H1 (cell line): ENCODE measurements around the gene GDF9.
A peak's percentile ranks its signal among the peaks of the same experiment; 100 is the strongest.

ENCODE experiments used
- CTCF ChIP-seq, 3 experiments: IDR thresholded peaks; 1 replicate in 2 of 3; 2 replicates in 1 of 3; pipeline versions ENCODE4 v1.5.1 to v1.6.1; 2011; ENCODE audit warnings: low read length in 3 of 3, mild to moderate bottlenecking in 3 of 3, inconsistent platforms in 2 of 3, low read depth in 1 of 3, moderate library complexity in 1 of 3; ENCODE audit not compliant: insufficient read depth in 1 of 3; ENCODE audit errors: control extremely low read depth in 1 of 3
- GABPA ChIP-seq: IDR thresholded peaks from 2 replicates; pipeline ENCODE4 v1.6.1; 2011; ENCODE audit warnings: mild to moderate bottlenecking, low read length, moderate library complexity, borderline replicate concordance; ENCODE audit not compliant: insufficient read depth
- JUND ChIP-seq: IDR thresholded peaks from 2 replicates; pipeline ENCODE4 v1.6.1; 2011; ENCODE audit warnings: mild to moderate bottlenecking, improper control_type of control experiment, low read length
- NRF1 ChIP-seq: IDR thresholded peaks from 2 replicates; pipeline ENCODE4 v1.6.1; 2011; ENCODE audit warnings: mild to moderate bottlenecking, low read depth, low read length, improper control_type of control experiment
- POLR2A ChIP-seq, 2 experiments: IDR thresholded peaks; 1 replicate in 1 of 2; 2 replicates in 1 of 2; pipeline ENCODE4 v1.6.1; 2011; ENCODE audit warnings: low read depth in 2 of 2, low read length in 2 of 2, mild to moderate bottlenecking in 2 of 2; ENCODE audit errors: control extremely low read depth in 1 of 2
- RAD21 ChIP-seq, 2 experiments: IDR thresholded peaks in 1 of 2; conservative IDR thresholded peaks in 1 of 2; 2 replicates each; pipeline ENCODE4 v1.6.1; 2011; ENCODE audit warnings: low read depth in 2 of 2, low read length in 2 of 2, improper control_type of control experiment in 1 of 2, inconsistent platforms in 1 of 2, mild to moderate bottlenecking in 1 of 2, moderate library complexity in 1 of 2
- RBBP5 ChIP-seq: IDR thresholded peaks from 2 replicates; pipeline ENCODE4 v1.7.1; 2012; ENCODE audit warnings: low read depth, mild to moderate bottlenecking, inconsistent platforms, low read length, moderate library complexity, borderline replicate concordance
- SIN3A ChIP-seq, 2 experiments: IDR thresholded peaks in 1 of 2; conservative IDR thresholded peaks in 1 of 2; 2 replicates each; pipeline ENCODE4 v1.6.1; 2011 to 2012; ENCODE audit warnings: low read length in 2 of 2, improper control_type of control experiment in 1 of 2, low read depth in 1 of 2, mild to moderate bottlenecking in 1 of 2
- TBP ChIP-seq: IDR thresholded peaks from 2 replicates; pipeline ENCODE4 v1.6.1; 2011; ENCODE audit warnings: low read depth, low read length, improper control_type of control experiment

DNA sequence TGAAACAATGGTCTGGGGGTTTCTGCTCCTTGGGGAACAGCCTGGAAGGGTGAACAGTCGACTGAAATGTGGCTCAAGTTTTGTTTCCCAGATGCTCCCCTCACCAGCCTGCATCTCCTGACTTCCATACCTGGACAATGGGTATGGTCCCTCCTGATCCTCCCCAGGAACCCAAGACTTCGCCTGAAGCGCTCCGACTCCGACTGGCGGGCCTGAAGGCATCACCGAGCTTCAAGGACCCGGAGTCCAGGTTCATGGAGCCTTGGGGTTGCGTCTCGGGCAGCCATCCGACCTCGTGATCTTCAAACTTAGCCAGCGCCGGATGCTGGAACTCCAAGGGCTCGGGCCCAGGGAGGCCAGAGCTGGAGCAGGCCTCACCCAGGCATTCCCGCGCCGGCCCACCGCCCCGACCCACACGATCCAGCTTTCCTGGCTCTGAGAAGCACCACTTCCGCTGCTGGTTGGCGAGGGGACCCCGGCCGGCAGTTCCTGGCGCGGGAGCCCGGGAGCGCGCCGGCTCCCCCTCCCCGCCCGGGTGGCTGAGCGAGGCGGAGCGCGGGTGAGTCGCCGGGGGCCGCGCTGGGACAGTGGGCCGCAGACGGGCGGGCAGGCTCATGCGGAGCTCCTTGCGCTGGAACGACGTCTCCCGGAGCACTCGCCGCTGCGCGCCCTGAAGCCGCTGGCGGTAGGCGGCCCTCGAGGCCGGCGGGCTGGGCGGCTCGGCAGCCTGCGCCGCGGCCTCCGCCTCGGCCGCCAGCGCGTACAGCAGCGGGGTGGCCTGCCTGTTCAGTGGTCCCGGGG lies 41.0 kb downstream of the GDF9 start:
- TF ChIP-seq RBBP5 (peak; percentile 94), RAD21 (IDR thresholded peaks at IDR 0.05 in 1 of 2, conservative IDR thresholded peaks at IDR 0.05 in 1 of 2; ENCODE audit: low read depth in 2 of 2, low read length in 2 of 2) (no peak; a peak in 1 of 4 replicates), SIN3A (conservative IDR thresholded peaks at IDR 0.05 in 1 of 2, IDR thresholded peaks at IDR 0.05 in 1 of 2; ENCODE audit: low read depth in 1 of 2, low read length in 2 of 2) (no peak), POLR2A (IDR thresholded peaks at IDR 0.05; ENCODE audit: control extremely low read depth in 1 of 2, low read depth in 2 of 2, low read length in 2 of 2) (peak in 1 of 2 experiments; percentile 36; a peak in 1 of 3 replicates), CTCF (IDR thresholded peaks at IDR 0.05; ENCODE audit: control extremely low read depth in 1 of 3, insufficient read depth in 1 of 3, low read depth in 1 of 3, low read length in 3 of 3) (no peak), GABPA (peak; percentile 61; the same call in 1 of the 2 replicates), JUND (no peak), NRF1 (no peak), TBP (0 out of 2 replicates have a peak, but pooled peaks have one; percentile 10)
